Aorta (tissue), 5 donors: ENCODE results near the gene LINGO3. TPM values are rescaled to one million over a fixed set of nuclear protein-coding genes. Genes with fewer than 3 reads are reported as not detected.

ENCODE experiments used
- ATAC-seq: fragments of 200-7000 bp; cut with Tn5 transposase; one replicate; pipeline ENCODE4 v1.9.1; 2022; ENCODE audit warnings: moderate library complexity; ENCODE audit not compliant: low FRiP score
- DNase-seq, 2 donors: peaks; one replicate each; pipeline ENCODE4 v3.0.0-alpha.2; 2020
- H3K27ac ChIP-seq, 2 donors: one replicate each; pipeline ENCODE4 v1.5.1; 2013; ENCODE audit warnings: low read length in 2 of 2, mild to moderate bottlenecking in 2 of 2, moderate library complexity in 2 of 2, control low read depth in 1 of 2, inconsistent platforms in 1 of 2, low read depth in 1 of 2
- H3K27me3 ChIP-seq, 2 donors: one replicate each; pipeline ENCODE4 v1.6.1; 2013; ENCODE audit warnings: control low read depth in 1 of 2, low read length in 1 of 2, mild to moderate bottlenecking in 1 of 2, moderate library complexity in 1 of 2; ENCODE audit not compliant: insufficient read depth in 2 of 2, control insufficient read depth in 1 of 2
- H3K36me3 ChIP-seq, 2 donors: one replicate each; pipeline ENCODE4 v1.6.1; 2013; ENCODE audit warnings: control low read depth in 1 of 2, low read length in 1 of 2, mild to moderate bottlenecking in 1 of 2; ENCODE audit not compliant: insufficient read depth in 2 of 2, control insufficient read depth in 1 of 2
- H3K4me1 ChIP-seq, 2 donors: one replicate each; pipeline ENCODE4 v1.6.1; 2013; ENCODE audit warnings: low read length in 2 of 2, control low read depth in 1 of 2, mild to moderate bottlenecking in 1 of 2, moderate library complexity in 1 of 2; ENCODE audit not compliant: insufficient read depth in 2 of 2, control insufficient read depth in 1 of 2
- H3K4me3 ChIP-seq, 2 donors: one replicate each; pipeline ENCODE4 v1.5.1; 2013; ENCODE audit warnings: low read length in 2 of 2, control low read depth in 1 of 2, mild to moderate bottlenecking in 1 of 2
- H3K9me3 ChIP-seq: one replicate; pipeline ENCODE4 v1.6.1; 2013; ENCODE audit warnings: mild to moderate bottlenecking, low read length; ENCODE audit not compliant: control insufficient read depth
- WGBS, 2 donors: extraction: QIAGEN DNeasy Blood & Tissue Kit; methylation state at CpG; one replicate each; pipeline ENCODE4 v1.1.7; 2013; 5-methylcytosine and 5-hydroxymethylcytosine counted together
- intact Hi-C, 2 donors: fragments of 100-400 bp; cut with DNase I; formaldehyde crosslinking; loops; one replicate each; pipeline versions ENCODE4 v1.14.2 to v1.15.0; 2022
- polyA plus RNA-seq, 2 donors: library from polyadenylated mRNA; stranded (reverse); fragments of 200-250 nt; gene quantifications; one replicate each; pipeline ENCODE4 v1.2.3, GENCODE V29; 2013
- total RNA-seq, 2 donors: library from RNA; stranded (reverse); fragmentation: NEBNext Ultra II Directional; extraction: Animal tissue kit (Norgen Biotek cat#: 25700); gene quantifications; one replicate each; pipeline ENCODE4 v1.2.1, GENCODE V29; 2021
- donor health status: healthy with polysubstance abuse.
- donor health status: Bipolar disorder and iron deficiency.
- donor health status: DM: no; HTN: no; CAD: no.
- donor health status: DM: no; HTN: no; CAD: no.
- donor health status: DM: yes; HTN: yes; CAD: no.

LINGO3 gene
- total and polyA plus RNA-seq, 4 donors = 0.08 TPM; not detected in 3

- Histone ChIP-seq H3K4me1 (no peaks in the 10 kb centered on the region), H3K4me3 (no peak overlapping the region), H3K9me3 (no peaks in the 10 kb centered on the region), H3K27ac (no peak overlapping the region), H3K27me3 (no peaks in the 10 kb centered on the region), H3K36me3 (peaks cover 0 to 2% of the 10 kb centered on the region in 2 donors)
- 66 to 67% methylated on average over 64 to 74 of the region's 74 CpGs for WGBS, 2 donors
- no peak for ATAC-seq
- intact Hi-C loops = no loop called here
- peak in 1 of 2 donors; percentile 85 for DNase-seq
Observed at GRCh38 chr19:2275588-2276428, 32.1 kb downstream of the LINGO3 start.

GRCh38 chr19:2274931-2275535 lies 32.9 kb downstream of the LINGO3 start:
- Histone ChIP-seq H3K9me3 (no peaks in the 10 kb centered on the region), H3K36me3 (peaks cover 0 to 2% of the 10 kb centered on the region in 2 donors), H3K4me1 (no peaks in the 10 kb centered on the region), H3K4me3 (no peak overlapping the region), H3K27me3 (no peaks in the 10 kb centered on the region), H3K27ac (no peak overlapping the region)
- no peak for ATAC-seq
- intact Hi-C loops = loop anchor here in 1 of 2 donors (5.0 kb wide), 2 partner anchors 38 to 123 kb away; partner anchors contain the start of genes AP3D1, PLEKHJ1 and SF3A2
- 58 to 62% methylated on average over 16 of the region's 16 CpGs for WGBS, 2 donors
- DNase-seq = peak in 1 of 2 donors; percentile 87

- H3K4me1 ChIP-seq = no peaks in the 10 kb centered on the region
- WGBS, 2 donors = 86 to 92% methylated on average over 9 of the region's 9 CpGs
- intact Hi-C loops = loop anchor here in 1 of 2 donors (5.0 kb wide), 2 partner anchors 37 to 122 kb away; partner anchors contain the start of genes AP3D1, PLEKHJ1 and SF3A2
- H3K36me3 ChIP-seq = peaks cover 0 to 2% of the 10 kb centered on the region in 2 donors
- peak overlapping the region in 1 of 2 donors; percentile 5 for H3K27ac ChIP-seq
- H3K27me3 ChIP-seq = no peaks in the 10 kb centered on the region
- no peaks in the 10 kb centered on the region for H3K9me3 ChIP-seq
- no peak for ATAC-seq
- no peak for DNase-seq
- H3K4me3 ChIP-seq = no peak overlapping the region
Observed at GRCh38 chr19:2274185-2274711, 33.7 kb downstream of the LINGO3 start.

- Histone ChIP-seq H3K4me1 (no peaks in the 10 kb centered on the region), H3K27me3 (no peaks in the 10 kb centered on the region), H3K36me3 (peaks cover 0 to 2% of the 10 kb centered on the region in 2 donors), H3K9me3 (no peaks in the 10 kb centered on the region), H3K27ac (peak overlapping the region; percentile 5 to 29), H3K4me3 (no peak overlapping the region)
- WGBS, 2 donors = 12 to 13% methylated on average over 44 to 45 of the region's 45 CpGs
- ATAC-seq (peak; percentile 46), DNase-seq (peak; percentile 86 to 93)
- intact Hi-C loops = loop anchor here (2.0 to 5.0 kb wide), 3 partner anchors 36 to 121 kb away; partner anchors contain the start of genes PLEKHJ1 (in 2 of the 2), SF3A2 (in 2 of the 2) and AP3D1 (in 1 of the 2)
Observed at GRCh38 chr19:2273356-2274184, 34.4 kb downstream of the LINGO3 start.

- H3K4me3 ChIP-seq = peak overlapping the region; percentile 49 to 96
- peaks cover 0 to 2% of the 10 kb centered on the region in 2 donors for H3K36me3 ChIP-seq
- H3K9me3 ChIP-seq = no peaks in the 10 kb centered on the region
- H3K4me1 ChIP-seq = no peaks in the 10 kb centered on the region
- 37 to 42% methylated on average over 39 to 43 of the region's 43 CpGs for WGBS, 2 donors
- intact Hi-C loops = loop anchor here (2.0 to 5.0 kb wide), 3 partner anchors 34 to 119 kb away; partner anchors contain the start of genes PLEKHJ1 (in 2 of the 2), SF3A2 (in 2 of the 2) and AP3D1 (in 1 of the 2)
- no peaks in the 10 kb centered on the region for H3K27me3 ChIP-seq
- peak overlapping the region; percentile 6 to 74 for H3K27ac ChIP-seq
- no peak for ATAC-seq
- DNase-seq = peak in 1 of 2 donors; percentile 62
Observed at GRCh38 chr19:2271234-2272103, 36.5 kb downstream of the LINGO3 start.

GRCh38 chr19:2270423-2271233 lies 37.3 kb downstream of the LINGO3 start:
- Histone ChIP-seq H3K9me3 (no peaks in the 10 kb centered on the region), H3K4me3 (peak overlapping the region; percentile 49 to 96), H3K36me3 (peaks cover 0 to 2% of the 10 kb centered on the region in 2 donors), H3K4me1 (no peaks in the 10 kb centered on the region), H3K27me3 (no peaks in the 10 kb centered on the region), H3K27ac (peak overlapping the region; percentile 83 to 93)
- ATAC-seq (peak; percentile 52), DNase-seq (peak; percentile 94 to 96)
- WGBS, 2 donors = 0% methylated on average over 75 to 88 of the region's 88 CpGs
- intact Hi-C loops = loop anchor here in 1 of 2 donors (5.0 kb wide), 2 partner anchors 33 to 118 kb away; partner anchors contain the start of genes AP3D1, PLEKHJ1 and SF3A2

- peak; percentile 45 for ATAC-seq
- Histone ChIP-seq H3K9me3 (no peaks in the 10 kb centered on the region), H3K27ac (peak overlapping the region; percentile 83 to 93), H3K4me1 (no peaks in the 10 kb centered on the region), H3K4me3 (peak overlapping the region; percentile 49 to 96), H3K36me3 (peaks cover 0 to 2% of the 10 kb centered on the region in 2 donors), H3K27me3 (no peaks in the 10 kb centered on the region)
- WGBS, 2 donors = 0 to 1% methylated on average over 21 to 30 of the region's 30 CpGs
- DNase-seq = peak in 1 of 2 donors; percentile 89
- intact Hi-C loops = loop anchor here in 1 of 2 donors (5.0 kb wide), 2 partner anchors 33 to 118 kb away; partner anchors contain the start of genes AP3D1, PLEKHJ1 and SF3A2
Observed at GRCh38 chr19:2270157-2270422, 37.9 kb downstream of the LINGO3 start.
